NOMO-1 treated with dmso at 0.1 percent for 144 hours (cell line): Measurements from ENCODE around the gene CTNNA1.
"Not testable (repeated sequence)": the region's sequence is repeated elsewhere in the genome, so short reads cannot be mapped to it uniquely, and the experiment has no call there.

Source experiments
- DNase-seq: peaks from one replicate; lab custom pipeline; 2025; ENCODE audit not compliant: unreplicated experiment; lab: John Stamatoyannopoulos, UW

Gene CTNNA1

GRCh38 chr5:138884554-138884953, 131.3 kb downstream of the CTNNA1 start:
- DNase-seq = no peak

- no peak for DNase-seq
These were observed 136.8 kb downstream of the CTNNA1 start for GRCh38 chr5:138889994-138890393.

GRCh38 chr5:138890644-138891043, 137.4 kb downstream of the CTNNA1 start:
- DNase-seq = no peak

DNA sequence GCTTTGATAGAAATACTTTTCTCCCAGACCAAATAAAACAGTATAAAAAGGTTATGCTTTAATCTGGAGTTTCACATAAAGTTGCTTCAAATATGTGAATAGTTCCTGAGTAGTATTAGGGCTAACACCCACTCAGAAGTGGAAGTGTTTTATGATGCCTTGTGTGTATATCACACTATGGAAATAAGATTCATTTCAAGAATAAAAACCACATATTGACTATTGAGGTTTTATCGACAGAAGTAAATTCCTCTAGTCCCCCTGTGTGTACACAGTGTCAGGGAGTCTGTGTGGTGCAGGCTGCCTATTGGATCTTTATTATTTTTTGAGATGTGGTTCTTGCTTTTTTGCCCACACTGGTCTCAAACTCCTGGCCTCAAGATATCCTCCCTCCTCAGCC, 142.7 kb downstream of the CTNNA1 start:
- no peak for DNase-seq

- DNase-seq = no peak
These were observed 145.1 kb downstream of the CTNNA1 start for GRCh38 chr5:138898299-138898698.

- no peak for DNase-seq
These were observed 145.5 kb downstream of the CTNNA1 start for GRCh38 chr5:138898742-138899141.

DNA sequence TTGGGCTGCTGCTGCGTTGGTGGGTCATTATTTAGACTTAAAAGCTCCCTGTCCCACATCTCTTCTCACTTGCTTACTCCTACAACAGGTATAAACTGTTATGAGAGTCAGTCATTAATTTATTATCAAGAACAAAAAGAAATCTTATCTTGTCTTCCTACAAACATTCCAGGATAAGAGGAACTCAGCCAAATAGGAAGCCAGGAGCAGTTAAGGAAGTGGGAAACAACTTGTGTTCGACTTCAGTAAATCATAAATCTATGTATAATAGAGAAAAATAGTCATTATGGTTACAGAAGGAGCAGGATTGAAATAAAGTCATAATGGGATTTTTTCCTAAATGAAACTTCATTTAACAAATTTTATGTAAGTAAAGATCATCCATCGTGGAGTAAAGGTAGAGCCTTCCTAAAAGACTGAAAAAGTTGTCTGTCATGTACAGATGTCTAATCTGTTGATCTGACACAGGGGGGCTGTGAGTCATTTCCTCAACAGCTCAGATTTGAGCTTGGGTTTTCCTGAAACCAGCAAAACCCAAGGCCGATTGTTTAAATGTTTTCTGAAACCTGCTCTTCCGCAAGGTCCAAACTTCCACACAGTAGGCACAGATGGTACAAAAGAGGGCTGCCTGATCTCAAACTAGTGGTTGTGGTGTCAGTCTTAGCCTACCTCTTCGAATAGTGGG, 147.2 kb downstream of the CTNNA1 start:
- no peak for DNase-seq

GRCh38 chr5:138901716-138902115, 148.5 kb downstream of the CTNNA1 start:
- no peak for DNase-seq

DNA sequence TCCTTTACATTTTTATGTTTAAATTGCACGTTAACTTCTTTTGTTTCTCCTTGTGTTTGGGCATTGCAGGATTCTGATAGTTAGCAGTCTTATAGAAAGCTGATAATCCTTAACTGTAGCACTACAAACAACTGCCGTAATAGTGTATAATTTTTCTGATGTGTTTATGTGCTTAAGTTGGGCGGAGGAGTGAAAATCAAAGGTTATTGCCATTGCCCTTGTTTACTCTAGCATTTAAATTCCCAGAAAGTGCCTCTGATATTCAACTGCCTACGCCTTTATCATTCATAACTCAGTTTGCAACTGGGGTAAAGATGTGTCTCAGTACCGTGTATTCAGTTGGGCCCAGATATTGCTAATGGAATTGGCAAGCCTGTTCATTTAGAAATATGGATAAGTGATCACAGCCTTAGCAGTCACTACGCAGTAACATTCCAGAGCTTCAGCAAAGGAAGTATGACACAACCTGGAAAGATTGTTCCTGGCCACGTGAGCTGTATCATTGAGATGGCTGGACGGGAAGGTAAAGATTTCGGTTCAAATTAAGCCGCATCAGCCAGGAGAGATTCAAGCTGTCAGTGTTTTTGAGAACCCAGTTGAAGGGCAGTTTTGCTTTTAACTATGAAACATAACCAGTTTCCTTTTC, 150.0 kb downstream of the CTNNA1 start:
- DNase-seq = no peak

DNA sequence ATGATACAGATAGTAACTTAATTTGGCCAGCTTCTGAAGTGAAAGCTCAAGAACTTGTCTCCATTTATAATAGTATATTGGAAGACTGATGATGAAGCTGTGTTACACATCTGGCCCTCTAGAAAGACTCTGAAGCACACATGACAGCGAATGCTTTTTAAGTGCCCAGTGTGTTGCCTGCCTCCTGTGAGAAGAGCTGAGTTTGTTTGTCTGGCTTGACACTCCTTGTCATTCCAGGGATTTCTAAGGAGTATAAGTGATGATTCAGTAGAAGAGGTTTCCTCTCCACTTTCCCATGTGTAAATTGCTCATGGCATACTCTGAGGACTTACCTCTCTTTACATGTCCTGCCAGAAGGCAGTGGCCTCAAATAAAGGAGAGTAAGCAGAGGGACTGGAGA, 152.3 kb downstream of the CTNNA1 start:
- no peak for DNase-seq

GRCh38 chr5:138909734-138910133, 156.5 kb downstream of the CTNNA1 start:
- DNase-seq = no peak

DNA sequence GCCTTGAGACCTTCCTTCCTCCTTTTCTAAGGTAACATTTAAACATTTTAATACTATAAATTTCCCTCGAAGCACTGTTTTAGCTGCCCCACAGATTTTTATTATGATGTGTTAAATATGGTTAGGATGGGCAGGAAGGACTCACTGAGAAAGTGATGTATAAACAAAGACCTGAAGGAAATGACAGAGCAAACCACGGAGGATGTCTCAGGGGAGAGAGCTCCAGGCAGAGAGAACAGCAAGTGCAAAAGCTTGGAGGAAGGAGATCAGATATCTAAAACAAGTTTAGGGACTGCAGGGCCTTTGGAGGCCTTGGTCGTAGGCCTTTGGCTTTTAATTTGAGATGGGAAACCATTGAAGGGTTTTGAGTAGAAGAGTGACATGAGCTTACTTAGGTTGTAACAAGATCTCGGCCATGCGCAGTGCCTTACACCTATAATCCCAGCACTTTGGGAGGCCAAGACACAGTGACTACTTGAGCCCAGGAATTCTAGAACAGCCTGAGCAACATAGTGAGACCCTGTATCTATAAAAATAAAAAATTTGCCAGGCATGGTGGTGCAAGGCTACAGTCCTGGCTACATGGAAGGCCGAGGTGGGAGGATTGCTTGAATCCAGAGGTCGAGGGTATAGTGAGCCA, 157.4 kb downstream of the CTNNA1 start:
- DNase-seq = no peak

DNA sequence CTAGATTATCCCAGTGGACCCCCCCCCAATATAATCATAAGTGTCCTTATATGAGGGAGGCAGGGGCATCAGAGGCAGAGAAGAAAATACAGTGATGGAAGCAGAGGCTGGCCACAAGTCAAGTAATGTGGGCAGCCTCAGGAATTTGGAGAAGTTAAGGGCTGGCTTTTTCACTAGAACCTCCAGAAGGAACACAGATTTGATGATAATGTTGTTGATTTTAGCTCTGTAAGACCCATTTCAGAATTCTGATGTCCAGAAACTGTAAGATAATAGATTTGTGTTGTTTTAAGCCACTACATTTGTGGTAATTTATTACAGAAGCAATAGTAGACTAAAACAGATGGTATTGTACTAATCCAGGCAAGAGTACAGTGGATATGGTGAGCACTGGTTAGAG, 158.2 kb downstream of the CTNNA1 start:
- DNase-seq = no peak

DNA sequence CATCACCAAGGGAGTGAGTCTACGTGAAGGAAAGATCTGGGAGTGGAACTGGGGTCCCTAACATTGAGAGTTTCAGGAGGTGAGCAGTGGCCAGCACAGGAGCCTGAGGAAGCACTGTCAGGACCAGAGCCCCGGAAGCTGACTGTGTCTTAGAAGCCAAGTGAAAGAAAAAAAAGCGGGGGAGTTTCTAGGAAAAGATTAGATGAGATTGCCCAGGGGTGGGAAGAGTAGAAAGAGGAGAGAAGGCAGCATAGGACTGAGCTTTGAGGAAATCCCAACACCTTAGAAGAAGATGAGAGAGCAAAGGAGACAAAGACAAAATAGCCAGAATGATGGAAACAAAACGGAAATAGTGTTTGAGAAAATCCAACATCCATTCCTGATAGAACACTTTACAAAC, 158.9 kb downstream of the CTNNA1 start:
- DNase-seq = no peak

DNA sequence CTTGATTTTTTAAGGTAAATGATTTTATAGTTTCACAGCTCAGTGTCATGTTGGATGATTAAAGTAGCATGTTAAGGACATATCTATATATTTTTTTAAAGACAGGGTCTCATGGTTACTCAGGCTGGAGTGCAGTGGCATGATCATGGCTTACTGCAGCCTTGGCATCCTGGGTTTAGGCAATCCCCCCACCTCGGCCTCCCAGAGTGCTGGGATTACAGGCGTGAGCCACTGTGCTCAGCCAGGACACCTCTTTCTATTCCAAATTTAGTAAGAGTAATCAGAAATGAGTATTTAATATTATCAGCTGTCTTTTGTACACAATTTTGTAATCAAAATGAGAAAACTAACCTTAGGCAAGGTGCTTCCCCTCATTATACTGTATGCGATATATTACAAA, 160.5 kb downstream of the CTNNA1 start:
- DNase-seq = no peak

GRCh38 chr5:138914338-138914737, 161.1 kb downstream of the CTNNA1 start:
- DNase-seq = no peak

GRCh38 chr5:138918686-138919085, 165.5 kb downstream of the CTNNA1 start:
- no peak for DNase-seq

DNA sequence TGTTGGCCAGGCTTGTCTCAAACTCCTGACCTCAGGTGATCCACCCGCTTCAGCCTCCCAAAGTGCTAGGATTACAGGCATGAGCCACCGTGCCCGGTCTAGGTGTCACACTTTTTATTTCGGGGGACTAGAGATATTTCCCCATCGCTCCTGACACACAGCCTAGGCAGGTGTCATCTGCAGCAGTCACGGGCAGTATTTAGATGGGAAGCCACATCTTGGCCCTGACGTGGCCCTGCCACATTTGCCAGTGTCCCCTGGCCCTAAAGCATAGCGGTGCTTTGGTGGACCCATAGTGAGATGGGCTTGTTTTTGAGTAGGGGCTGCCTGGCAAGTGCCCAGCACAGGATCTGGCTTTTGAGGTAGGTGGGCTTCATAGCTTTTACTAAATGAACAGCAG, 167.0 kb downstream of the CTNNA1 start:
- no peak for DNase-seq

GRCh38 chr5:138921362-138921761, 168.1 kb downstream of the CTNNA1 start:
- DNase-seq = not testable (repeated sequence)

GRCh38 chr5:138922494-138922893, 169.3 kb downstream of the CTNNA1 start:
- DNase-seq = no peak

DNA sequence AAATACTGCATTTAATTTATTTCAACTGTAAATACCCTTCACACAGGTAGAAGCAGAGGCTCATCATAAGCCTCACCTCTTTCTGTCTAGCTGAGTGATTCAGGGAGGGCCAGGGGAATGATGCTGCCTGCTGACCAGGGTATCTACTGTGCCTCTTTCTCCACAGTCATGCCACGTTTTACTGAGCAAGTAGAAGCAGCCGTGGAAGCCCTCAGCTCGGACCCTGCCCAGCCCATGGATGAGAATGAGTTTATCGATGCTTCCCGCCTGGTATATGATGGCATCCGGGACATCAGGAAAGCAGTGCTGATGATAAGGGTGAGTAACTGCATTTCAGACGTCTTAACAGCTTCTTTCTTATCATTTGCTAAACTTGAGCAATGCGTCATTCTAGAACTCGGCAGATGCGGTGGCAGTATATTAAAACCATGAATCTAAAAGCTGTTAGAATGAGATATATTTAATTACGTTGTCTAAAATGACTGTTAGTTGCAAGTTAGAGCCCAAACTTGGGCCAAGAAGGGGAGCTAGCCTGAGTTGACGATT, 171.9 kb downstream of the CTNNA1 start:
- DNase-seq = no peak

DNA sequence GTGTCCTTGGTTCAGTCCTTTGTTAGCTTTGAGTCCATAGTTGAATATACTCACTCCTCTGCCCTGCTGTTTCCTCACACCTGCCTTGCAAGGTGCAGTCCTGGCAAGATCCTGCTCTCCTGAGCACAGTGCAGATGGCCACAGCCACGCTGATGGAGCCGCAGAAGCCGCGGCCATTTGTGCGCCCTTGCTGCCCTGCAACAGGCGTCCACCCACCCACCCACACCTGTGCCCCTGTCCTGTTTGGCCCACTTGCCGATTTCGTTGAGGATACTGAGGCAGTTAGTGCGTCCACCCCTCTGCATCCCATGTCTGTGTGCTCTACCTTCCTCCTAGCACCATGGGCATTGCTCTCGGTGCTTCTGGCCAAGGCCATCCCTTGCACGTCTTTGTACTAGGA, 173.0 kb downstream of the CTNNA1 start:
- no peak for DNase-seq
